HepG2 (cell line): ENCODE measurements around the gene YWHAQ. TPM values are rescaled to one million over a fixed set of nuclear protein-coding genes. Genes with fewer than 3 reads are reported as not detected.
A peak's percentile ranks its signal among the peaks of the same experiment; 100 is the strongest.

Experiments
- ESRRA ChIP-seq: sonication (generic); formaldehyde crosslinking; IDR thresholded peaks from 2 replicates; pipeline ENCODE4 v1.5.1; 2020; ENCODE audit warnings: mild to moderate bottlenecking, low read depth, missing genetic modification reagents
- GTF3A ChIP-seq: sonication (generic); formaldehyde crosslinking; conservative IDR thresholded peaks from 2 replicates; pipeline ENCODE4 v1.4.0; 2020; ENCODE audit warnings: mild to moderate bottlenecking, missing genetic modification reagents
- MED8 ChIP-seq: sonication (generic); formaldehyde crosslinking; IDR thresholded peaks from 2 replicates; pipeline ENCODE4 v1.8.1; 2023; ENCODE audit warnings: mild to moderate bottlenecking, missing genetic modification reagents; ENCODE audit not compliant: insufficient replicate concordance
- NR2F1 ChIP-seq, 2 experiments: fragments of 450-650 bp in 1 of 2; formaldehyde crosslinking in 1 of 2; IDR thresholded peaks; 2 replicates each; pipeline versions ENCODE4 v1.5.0 to v1.6.1; 2016 to 2020; ENCODE audit warnings: mild to moderate bottlenecking in 1 of 2, missing compliant biosample characterization in 1 of 2, missing genetic modification reagents in 1 of 2, moderate library complexity in 1 of 2
- SAP130 ChIP-seq: IDR thresholded peaks from 2 replicates; pipeline ENCODE4 v1.6.1; 2016; ENCODE audit warnings: low read depth
- TFDP1 ChIP-seq: IDR thresholded peaks from 2 replicates; pipeline ENCODE4 v1.6.1; 2016; ENCODE audit warnings: missing compliant biosample characterization, missing genetic modification reagents, borderline replicate concordance
- ZBTB14 ChIP-seq: sonication (generic); formaldehyde crosslinking; IDR thresholded peaks from 2 replicates; pipeline ENCODE4 v1.4.0; 2020; ENCODE audit warnings: missing genetic modification reagents
- ZFP1 ChIP-seq: IDR thresholded peaks from 2 replicates; pipeline ENCODE4 v1.6.1; 2016
- ZFP91 ChIP-seq: sonication (generic); formaldehyde crosslinking; IDR thresholded peaks from 2 replicates; pipeline ENCODE4 v1.9.0; 2022; ENCODE audit warnings: missing genetic modification reagents, mild to moderate bottlenecking, borderline replicate concordance
- ZNF430 ChIP-seq: sonication (generic); formaldehyde crosslinking; IDR thresholded peaks from 2 replicates; pipeline ENCODE4 v1.9.0; 2021; ENCODE audit warnings: mild to moderate bottlenecking, missing genetic modification reagents
- ZNF709 ChIP-seq: sonication (generic); formaldehyde crosslinking; IDR thresholded peaks from 2 replicates; pipeline ENCODE4 v1.5.0; 2020; ENCODE audit warnings: mild to moderate bottlenecking, missing genetic modification reagents
- polyA plus RNA-seq, 8 experiments: library from polyadenylated mRNA; depleted of rRNA in 3 of 8; stranded (reverse) in 7 of 8; unstranded in 1 of 8; fragments of >200 nt; fragmentation: Illumina TruSeq in 4 of 8; extraction: Trizol in 4 of 8; gene quantifications; 2 replicates each; pipeline versions ENCODE4 v1.2.1 to v1.2.3, GENCODE V29; 2011 to 2016; ENCODE audit warnings: low read depth in 4 of 8, missing spikeins in 1 of 8, mixed read lengths in 1 of 8; ENCODE audit not compliant: insufficient read depth in 1 of 8
- total RNA-seq, 5 experiments: library from RNA; depleted of rRNA; stranded (reverse); fragments of >200 nt; fragmentation: Illumina TruSeq; extraction: Trizol; gene quantifications; 2 replicates each; pipeline ENCODE4 v1.2.3, GENCODE V29; 2016; ENCODE audit warnings: low read depth in 1 of 5
- TF ChIP-seq, protein P1 (sequence below): sonication (generic); formaldehyde crosslinking; IDR thresholded peaks from 2 replicates; pipeline ENCODE4 v1.5.0; 2020; ENCODE audit warnings: missing genetic modification reagents, mild to moderate bottlenecking, borderline replicate concordance
- TF ChIP-seq, protein P2 (sequence below): sonication (generic); formaldehyde crosslinking; IDR thresholded peaks from 2 replicates; pipeline ENCODE4 v1.5.1; 2020; ENCODE audit warnings: mild to moderate bottlenecking, missing genetic modification reagents, borderline replicate concordance

Gene YWHAQ
- total and polyA plus RNA-seq, 2 of the 13 experiments (the other 11 are each of a cell fraction or from before 2014, with no cell fraction given), result 160 to 304 TPM

DNA sequence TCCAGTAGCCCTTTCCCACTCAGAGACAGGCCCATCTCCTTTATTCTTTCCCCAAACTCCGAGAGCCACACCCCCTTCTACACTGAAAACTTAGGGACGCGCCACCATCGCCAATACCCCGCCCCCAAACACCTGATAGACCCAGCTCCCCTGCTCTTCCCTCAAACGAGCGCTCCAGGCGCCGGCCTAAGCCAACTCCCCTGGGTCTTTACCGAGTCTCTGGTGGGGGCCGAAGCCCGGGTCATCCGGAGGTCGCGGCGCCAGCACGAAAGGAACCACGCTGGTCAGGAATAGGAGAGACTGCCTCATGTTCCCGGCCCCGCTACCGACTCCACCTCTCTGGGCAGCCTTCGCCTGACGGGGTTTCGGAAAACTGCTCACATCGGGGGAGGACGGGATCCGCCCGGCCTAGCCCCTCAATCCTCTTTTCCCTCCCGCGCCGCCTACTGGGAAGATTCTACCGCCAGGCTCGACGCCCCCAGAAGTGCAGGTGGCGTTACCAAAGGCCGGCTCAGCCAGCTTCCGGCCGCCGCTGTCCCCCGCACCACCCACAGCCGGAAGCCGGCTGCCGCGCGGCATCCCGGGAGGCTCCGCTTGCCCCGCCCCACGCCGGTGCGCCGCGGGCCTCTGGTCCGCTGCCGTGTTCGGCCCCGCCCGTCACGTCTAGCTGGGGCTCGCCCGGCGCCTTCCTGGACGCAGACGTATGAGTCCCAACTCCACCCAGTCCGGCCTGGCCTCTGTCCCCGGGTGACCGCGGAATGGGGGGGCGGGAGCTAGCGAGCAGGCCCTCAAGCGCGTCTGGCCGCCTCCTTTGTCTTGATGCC lies 75.3 kb downstream of the YWHAQ start, which contains the start of gene ADAM17 (continued):
- TF ChIP-seq, protein P1, sequence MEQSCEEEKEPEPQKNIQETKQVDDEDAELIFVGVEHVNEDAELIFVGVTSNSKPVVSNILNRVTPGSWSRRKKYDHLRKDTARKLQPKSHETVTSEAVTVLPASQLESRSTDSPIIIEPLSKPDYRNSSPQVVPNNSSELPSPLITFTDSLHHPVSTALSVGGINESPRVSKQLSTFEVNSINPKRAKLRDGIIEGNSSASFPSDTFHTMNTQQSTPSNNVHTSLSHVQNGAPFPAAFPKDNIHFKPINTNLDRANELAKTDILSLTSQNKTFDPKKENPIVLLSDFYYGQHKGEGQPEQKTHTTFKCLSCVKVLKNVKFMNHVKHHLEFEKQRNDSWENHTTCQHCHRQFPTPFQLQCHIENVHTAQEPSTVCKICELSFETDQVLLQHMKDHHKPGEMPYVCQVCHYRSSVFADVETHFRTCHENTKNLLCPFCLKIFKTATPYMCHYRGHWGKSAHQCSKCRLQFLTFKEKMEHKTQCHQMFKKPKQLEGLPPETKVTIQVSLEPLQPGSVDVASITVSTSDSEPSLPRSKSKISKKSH, result peak; percentile 81; the same call in 1 of the 2 replicates
- TF ChIP-seq ESRRA (CRISPR knock-in tag) (peak; percentile 80), GTF3A (no peak), SAP130 (peak; percentile 95), ZNF709 (CRISPR knock-in tag) (peak; percentile 98), ZBTB14 (CRISPR knock-in tag) (no peak), ZFP91 (CRISPR knock-in tag) (peak; percentile 95), ZFP1 (CRISPR knock-in tag) (peak; percentile 58), TFDP1 (CRISPR knock-in tag) (peak; percentile 94), NR2F1 (CRISPR knock-in tag; IDR thresholded peaks at IDR 0.05) (peak in 1 of 2 experiments; percentile 55; a peak in 1 of 4 replicates), ZNF430 (CRISPR knock-in tag) (peak; percentile 95), MED8 (CRISPR knock-in tag) (peak; percentile 93)
- TF ChIP-seq, protein P2, sequence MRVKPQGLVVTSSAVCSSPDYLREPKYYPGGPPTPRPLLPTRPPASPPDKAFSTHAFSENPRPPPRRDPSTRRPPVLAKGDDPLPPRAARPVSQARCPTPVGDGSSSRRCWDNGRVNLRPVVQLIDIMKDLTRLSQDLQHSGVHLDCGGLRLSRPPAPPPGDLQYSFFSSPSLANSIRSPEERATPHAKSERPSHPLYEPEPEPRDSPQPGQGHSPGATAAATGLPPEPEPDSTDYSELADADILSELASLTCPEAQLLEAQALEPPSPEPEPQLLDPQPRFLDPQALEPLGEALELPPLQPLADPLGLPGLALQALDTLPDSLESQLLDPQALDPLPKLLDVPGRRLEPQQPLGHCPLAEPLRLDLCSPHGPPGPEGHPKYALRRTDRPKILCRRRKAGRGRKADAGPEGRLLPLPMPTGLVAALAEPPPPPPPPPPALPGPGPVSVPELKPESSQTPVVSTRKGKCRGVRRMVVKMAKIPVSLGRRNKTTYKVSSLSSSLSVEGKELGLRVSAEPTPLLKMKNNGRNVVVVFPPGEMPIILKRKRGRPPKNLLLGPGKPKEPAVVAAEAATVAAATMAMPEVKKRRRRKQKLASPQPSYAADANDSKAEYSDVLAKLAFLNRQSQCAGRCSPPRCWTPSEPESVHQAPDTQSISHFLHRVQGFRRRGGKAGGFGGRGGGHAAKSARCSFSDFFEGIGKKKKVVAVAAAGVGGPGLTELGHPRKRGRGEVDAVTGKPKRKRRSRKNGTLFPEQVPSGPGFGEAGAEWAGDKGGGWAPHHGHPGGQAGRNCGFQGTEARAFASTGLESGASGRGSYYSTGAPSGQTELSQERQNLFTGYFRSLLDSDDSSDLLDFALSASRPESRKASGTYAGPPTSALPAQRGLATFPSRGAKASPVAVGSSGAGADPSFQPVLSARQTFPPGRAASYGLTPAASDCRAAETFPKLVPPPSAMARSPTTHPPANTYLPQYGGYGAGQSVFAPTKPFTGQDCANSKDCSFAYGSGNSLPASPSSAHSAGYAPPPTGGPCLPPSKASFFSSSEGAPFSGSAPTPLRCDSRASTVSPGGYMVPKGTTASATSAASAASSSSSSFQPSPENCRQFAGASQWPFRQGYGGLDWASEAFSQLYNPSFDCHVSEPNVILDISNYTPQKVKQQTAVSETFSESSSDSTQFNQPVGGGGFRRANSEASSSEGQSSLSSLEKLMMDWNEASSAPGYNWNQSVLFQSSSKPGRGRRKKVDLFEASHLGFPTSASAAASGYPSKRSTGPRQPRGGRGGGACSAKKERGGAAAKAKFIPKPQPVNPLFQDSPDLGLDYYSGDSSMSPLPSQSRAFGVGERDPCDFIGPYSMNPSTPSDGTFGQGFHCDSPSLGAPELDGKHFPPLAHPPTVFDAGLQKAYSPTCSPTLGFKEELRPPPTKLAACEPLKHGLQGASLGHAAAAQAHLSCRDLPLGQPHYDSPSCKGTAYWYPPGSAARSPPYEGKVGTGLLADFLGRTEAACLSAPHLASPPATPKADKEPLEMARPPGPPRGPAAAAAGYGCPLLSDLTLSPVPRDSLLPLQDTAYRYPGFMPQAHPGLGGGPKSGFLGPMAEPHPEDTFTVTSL, result peak; percentile 72; the same call in 1 of the 2 replicates
